ENCODE data around the gene DDI2.

DNA sequence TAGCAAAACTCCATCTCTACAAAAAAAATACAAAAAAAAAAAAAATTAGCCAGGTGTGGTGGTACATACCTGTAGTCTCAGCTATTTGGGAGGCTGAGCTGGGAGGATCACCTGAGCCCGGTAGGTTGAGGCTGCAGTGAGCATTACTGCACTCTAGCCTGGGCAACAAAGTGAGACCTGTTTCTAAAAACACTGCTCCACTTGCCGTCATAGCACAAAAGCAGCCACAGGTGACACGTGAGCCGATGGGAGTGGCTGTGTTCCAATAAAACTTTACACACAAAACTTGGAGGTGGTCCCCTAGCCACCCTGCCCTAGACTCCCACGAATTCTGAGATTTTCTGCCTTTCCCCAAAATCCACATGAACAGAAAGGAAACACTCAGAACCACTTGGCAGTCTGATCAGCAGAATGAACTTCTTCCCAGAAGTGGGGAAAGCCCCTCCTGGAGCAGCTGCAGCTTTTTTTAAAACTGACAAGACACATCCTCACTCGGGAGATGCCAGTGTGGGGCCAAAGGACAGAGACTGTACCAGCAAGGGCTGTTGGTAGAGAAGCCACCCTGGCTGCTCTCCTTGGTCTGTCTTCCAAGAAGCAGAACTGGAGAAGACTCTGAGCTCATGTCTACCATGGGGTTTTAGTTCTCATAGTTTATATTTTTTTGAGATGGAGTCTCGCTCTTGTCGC, 90.1 kb downstream of the DDI2 start:
- TF ChIP-seq, protein P1, sequence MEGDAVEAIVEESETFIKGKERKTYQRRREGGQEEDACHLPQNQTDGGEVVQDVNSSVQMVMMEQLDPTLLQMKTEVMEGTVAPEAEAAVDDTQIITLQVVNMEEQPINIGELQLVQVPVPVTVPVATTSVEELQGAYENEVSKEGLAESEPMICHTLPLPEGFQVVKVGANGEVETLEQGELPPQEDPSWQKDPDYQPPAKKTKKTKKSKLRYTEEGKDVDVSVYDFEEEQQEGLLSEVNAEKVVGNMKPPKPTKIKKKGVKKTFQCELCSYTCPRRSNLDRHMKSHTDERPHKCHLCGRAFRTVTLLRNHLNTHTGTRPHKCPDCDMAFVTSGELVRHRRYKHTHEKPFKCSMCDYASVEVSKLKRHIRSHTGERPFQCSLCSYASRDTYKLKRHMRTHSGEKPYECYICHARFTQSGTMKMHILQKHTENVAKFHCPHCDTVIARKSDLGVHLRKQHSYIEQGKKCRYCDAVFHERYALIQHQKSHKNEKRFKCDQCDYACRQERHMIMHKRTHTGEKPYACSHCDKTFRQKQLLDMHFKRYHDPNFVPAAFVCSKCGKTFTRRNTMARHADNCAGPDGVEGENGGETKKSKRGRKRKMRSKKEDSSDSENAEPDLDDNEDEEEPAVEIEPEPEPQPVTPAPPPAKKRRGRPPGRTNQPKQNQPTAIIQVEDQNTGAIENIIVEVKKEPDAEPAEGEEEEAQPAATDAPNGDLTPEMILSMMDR (IDR thresholded peaks at IDR 0.05) = no peak
- no peak for TF ChIP-seq POLR2A (IDR thresholded peaks at IDR 0.05)

All from heart left ventricle (tissue), 13 donors.